GM21381 (cell line): ENCODE results near the gene PPP1R12B.
"Not testable (repeated sequence)": the region's sequence is repeated elsewhere in the genome, so short reads cannot be mapped to it uniquely, and the experiment has no call there.

Experiments
- ATAC-seq: cut with Tn5 transposase; IDR thresholded peaks from one replicate; pipeline ENCODE4 v1.9.1; 2021; ENCODE audit warnings: mild to moderate bottlenecking, moderate library complexity; ENCODE audit not compliant: unreplicated experiment

PPP1R12B gene

DNA sequence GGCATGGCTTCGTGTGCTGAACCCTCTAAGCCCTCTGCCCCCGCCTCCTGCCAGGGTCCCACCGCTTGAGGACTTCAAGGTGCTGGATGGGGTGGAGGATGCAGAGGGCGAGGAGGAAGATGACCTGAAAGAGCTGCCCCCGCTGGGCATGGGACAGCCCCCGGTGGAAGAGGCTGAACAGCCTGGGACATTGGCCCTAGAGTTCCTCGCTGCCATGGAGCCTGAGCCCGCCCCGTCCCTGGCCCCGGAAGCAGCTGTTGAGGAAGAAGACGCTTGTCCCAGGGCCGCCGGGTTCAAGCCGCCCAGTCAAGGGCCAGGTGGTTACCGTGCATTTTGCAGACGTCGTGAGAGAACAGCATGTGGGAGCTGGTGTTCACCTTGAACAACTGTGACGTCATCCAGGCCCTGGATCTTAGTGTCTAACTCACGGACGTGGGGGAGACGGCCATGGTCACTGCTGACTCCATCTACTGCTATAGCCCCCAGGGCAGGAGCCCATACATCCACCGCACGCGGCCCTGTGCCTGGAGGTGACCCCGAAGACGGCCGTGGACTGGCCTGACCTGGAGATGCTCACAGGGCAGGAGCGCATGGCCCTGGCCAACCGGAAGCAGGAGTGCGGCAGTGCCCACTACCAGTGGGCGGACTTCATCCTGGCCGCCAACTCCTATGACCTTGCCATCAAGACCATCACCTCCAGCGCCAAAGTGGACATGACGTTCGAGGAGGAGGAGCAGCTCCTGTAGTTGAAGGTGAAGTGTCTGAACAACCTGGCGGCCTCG lies 90.1 kb downstream of the PPP1R12B start:
- no peak for ATAC-seq

DNA sequence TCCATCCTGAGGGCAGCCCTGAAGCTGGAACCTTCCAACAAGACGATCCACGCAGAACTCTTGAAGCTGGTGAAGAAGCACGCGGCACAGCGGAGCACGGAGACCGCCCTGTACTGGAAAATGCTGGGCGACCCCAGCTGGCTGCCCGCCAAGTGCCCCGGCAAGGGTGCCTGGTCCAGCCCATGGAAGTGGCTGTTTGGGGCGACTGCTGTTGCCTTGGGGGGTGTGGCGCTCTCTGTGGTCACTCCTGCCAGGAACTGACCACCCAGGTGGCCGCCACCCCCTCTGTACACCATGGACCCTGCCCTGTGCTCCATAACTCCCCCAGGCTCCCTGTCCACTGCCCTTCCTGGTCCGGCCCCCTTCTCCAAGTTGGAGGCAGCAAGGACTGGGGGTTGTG lies 90.8 kb downstream of the PPP1R12B start:
- ATAC-seq = no peak

DNA sequence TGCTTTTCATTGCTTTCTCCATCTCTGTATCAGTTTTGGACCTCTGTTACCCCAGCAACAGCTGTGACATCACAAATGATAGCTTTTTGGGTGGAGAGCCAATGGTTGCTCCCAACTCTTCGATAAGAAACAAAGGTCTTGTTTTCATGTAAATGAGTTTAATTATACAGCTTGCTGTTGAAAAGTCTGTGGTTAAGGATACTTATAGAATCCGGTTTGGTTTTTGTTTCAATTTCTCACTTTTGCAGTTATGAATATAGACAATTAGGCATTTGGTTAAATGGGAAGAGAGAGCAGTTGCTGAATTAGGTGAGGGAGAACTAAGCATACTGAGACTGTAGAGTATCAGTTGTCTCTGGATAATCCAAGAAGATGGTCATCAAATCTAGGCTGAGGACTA lies 99.6 kb downstream of the PPP1R12B start:
- not testable (repeated sequence) for ATAC-seq

DNA sequence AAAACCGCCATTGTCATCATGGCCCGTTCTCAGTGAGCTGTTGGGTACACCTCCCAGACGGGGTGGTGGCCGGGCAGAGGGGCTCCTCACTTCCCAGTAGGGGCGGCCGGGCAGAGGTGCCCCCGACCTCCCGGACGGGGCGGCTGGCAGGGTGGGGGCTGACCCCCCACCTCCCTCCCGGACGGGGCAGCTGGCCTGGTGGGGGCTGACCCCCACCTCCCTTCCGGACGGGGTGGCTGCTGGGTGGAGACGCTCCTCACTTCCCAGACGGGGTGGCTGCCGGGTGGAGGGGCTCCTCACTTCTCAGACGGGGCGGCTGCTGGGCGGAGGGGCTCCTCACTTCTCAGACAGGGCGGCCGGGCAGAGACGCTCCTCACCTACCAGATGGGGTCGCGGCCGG lies 103.1 kb downstream of the PPP1R12B start:
- ATAC-seq = not testable (repeated sequence)

DNA sequence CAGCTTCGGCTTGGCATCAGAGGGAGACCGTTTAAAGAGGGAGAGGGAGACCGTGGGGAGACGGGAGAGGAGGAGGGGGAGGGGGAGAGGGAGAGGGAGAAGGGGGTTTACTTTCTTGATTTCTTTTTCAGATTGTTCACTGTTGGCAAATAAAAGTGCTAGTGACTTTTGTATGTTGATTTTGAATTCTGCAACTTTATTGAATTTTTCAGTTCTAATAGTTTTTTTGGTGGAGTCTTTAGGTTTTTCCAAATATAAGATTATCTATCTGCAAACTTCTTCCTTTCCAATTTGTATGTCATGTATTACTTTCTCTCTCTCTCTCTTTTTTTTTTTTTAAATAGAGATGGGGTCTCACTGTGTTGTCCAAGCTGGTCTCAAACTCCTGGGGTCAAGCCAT lies 104.0 kb downstream of the PPP1R12B start:
- ATAC-seq = no peak

DNA sequence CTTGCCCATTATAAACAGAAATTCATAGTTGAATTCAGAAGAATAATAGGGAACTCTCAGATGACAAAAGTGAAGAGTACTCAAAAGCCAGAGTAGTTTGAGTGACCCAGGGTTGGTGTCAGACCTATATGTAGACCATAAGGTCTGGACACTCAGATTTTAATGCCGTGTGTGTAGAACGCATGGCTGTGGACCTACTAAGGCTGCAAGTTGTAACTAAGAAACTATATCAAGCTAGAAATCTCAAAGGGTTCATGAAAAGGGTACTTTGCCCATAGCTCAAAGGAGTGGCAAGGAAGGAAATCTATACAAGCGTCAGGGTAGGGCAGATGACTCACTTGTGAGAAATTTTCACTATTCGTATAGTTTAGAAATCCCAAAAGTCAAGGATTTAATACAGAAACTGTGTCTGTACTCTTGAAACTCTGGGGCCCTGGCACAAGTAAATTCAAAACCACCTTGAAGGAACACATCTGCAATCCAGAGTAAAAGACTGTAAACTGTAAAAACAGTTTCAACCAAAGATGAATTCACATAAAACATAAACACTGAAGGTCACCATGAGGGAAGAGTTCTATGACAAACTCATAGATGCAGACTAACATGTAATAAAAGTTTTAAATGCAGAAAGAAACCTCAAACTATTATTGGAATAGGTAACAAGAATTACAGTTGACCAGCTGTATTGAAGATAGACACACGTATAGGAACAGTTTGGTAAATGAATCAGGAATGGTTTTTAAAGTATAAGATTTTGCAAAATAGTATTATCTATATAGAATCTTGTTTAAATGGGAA lies 108.1 kb downstream of the PPP1R12B start:
- not testable (repeated sequence) for ATAC-seq

DNA sequence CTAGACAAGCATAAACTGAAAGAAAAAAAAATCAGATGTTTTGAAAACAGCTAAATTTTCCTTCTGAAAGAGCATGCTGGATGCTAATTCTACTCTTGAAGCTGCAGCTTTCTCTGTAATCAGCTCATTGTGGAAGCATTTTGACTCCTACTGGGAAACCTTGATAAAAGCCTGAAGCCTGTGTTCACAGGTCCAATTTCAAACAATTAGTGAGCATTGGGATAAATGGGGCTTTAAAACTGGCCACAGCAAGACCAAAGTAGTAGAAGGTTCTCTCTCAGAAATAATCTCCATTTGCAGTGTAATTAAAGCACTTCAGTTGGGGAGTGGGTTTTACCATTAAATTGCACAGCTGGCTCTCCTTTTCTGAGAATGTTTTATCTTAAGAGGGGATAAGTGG lies 110.2 kb downstream of the PPP1R12B start:
- ATAC-seq = not testable (repeated sequence)

DNA sequence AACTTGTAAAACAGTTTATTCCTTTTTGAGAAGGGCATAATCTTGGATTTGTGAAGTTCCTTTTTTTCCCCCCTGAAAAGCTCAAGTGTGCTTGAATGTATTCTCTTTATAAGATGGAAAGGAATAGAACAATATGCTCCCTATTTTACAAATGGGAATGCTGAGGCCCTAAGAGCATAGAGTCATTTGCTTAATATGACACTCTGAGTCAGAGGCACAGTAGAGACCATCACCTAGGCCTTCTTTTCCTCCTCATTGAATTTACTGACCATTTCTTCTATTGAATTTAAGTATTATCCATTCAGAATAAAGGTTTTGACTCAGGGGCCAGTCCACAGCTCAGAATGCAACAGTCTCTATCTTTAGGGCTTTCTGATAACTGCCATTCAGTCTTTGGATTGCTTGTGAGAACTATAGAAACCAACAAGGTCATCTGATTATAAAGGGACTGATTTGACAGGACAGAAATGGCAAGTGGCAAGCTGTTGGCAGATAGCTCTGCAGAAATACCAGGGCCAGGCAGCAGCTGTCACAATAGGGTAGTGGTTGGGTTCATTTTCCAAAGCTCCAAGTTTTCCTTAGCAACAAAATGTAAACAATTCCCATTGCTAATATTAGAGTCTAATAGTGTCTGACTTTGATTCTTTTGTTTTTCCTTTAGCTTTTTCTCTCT lies 111.1 kb downstream of the PPP1R12B start:
- ATAC-seq = not testable (repeated sequence)

DNA sequence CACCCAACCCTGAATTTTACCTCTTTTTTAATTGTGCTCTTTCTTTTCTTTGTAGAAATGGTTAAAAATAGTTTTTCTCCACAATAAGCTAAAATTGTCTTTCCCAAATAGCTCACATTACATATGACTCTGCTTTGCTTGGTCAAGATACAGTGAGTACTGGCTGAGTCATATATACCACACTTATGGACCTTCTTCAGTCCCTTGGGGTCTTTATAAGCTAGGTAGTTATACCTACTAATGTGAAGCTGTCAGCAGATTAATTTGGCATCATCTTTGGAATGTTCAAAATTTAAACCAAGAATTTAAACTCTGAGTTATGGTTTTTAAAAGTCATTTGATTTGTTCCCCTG lies 111.6 kb downstream of the PPP1R12B start:
- not testable (repeated sequence) for ATAC-seq

DNA sequence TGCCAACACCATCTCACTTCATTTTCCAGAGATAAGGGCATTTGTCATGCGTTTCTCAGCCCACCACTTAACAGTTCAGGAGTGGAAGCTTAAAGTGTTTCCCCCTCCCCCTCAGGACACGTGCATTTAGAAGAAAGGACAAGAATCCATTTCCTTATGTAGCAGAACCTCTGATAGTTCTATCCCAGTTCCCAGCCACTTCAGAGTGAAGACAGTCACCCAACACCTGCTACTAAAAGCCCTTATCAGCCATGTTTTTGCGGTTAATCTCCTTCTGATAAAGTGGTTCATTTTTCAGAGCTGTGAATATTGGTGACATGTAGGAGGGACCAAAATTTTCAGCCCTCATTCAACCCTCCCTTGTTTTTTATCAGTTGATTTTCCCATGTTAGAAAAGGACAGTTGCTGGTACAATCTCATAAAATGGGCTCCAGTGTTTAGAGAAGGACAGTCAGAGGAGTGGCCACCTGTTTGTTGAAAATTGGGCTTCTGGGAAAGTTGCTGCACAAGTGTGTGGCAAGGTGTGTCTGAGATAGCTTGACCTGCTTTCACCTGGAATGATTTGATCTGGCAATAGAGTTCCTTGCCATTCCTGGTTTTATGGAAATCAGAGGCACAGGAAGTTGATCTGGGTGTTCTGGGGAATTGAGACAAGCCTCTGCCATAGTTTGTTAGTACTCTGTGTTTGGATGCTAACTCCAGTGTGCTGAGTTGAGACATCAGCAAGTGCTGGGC lies 114.0 kb downstream of the PPP1R12B start:
- ATAC-seq = no peak

DNA sequence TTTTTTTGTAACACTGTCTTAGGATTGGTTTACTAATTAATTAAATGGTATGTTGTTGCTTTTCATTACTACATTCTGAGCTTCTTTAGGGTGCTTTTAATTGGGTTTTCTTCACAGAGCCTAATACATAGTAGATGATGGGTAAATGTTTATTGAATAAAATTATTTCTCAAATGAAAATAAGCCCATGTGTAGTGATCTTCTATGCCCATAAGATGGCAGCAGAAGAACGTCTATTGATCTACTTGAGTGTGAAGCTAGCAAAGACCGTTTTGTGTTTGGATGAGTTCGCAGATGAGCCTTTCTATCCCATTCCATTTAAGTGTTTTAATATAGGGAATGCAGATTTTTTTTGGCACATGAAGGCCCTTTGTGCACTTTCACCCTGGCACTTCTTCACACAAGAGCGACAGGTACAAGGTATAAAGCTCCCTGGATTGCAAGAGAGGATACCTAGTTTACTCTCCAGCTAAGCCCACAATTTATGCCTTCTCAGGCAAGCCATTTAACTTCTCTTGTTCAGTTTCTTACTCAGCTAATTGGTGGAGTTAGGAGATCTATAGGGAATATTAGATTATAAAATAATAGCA lies 115.7 kb downstream of the PPP1R12B start:
- not testable (repeated sequence) for ATAC-seq

DNA sequence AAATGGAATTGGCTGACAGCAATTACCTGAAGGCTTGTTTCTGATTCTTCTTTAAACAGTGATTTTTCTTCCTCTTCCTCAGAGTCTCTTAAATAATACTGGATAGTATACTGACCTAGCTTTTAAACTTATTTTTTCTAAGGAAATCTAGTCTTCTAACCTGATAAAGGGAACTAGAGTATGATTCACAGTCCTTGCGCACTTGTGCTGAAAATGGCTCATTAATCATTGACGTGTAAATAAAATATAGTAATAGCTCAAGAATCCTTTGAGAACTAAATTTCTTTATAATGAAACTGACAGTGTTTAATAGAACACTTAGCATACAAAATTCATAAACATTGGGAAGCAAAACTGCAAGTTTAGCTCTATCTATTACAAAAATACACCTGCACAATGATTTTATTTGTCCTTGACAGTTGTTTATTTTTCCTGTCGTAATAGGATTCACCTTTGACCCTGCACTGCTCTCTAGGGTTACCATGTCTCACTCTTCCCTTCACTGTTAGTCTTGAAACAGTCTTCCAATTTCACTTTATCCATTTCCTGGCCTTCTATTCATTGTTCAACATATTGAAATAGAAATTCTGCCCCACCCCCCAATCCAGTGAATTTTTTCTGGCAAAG lies 117.3 kb downstream of the PPP1R12B start:
- not testable (repeated sequence) for ATAC-seq

DNA sequence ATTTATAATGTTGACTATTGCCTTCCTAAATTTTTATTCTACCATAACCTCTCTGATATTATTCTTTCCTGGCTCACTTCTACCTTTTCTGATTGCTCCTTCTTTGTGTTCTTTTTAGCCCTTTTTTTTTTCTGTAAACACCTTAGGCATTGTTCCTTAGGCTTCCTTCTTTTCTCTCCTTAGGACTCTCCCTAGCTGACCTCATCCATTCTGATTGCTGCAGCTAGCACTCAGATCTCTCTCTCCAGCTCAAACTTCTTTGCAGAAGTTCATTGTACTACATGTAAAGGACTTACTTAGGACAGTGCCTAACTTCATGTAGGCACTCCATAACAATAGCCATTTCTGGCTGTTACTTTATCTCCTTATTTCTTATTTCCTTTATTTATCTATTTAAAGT lies 117.8 kb downstream of the PPP1R12B start:
- ATAC-seq = not testable (repeated sequence)

DNA sequence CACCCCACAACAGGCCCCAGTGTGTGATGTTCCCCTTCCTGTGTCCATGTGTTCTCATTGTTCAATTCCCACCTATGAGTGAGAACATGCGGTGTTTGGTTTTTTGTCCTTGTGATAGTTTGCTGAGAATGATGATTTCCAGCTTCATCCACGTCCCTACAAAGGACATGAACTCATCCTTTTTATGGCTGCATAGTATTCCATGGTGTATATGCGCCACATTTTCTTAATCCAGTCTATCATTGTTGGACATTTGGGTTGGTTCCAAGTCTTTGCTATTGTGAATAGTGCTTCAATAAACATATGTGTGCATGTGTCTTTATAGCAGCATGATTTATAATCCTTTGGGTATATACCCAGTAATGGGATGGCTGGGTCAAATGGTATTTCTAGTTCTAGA lies 118.9 kb downstream of the PPP1R12B start:
- ATAC-seq = not testable (repeated sequence)

DNA sequence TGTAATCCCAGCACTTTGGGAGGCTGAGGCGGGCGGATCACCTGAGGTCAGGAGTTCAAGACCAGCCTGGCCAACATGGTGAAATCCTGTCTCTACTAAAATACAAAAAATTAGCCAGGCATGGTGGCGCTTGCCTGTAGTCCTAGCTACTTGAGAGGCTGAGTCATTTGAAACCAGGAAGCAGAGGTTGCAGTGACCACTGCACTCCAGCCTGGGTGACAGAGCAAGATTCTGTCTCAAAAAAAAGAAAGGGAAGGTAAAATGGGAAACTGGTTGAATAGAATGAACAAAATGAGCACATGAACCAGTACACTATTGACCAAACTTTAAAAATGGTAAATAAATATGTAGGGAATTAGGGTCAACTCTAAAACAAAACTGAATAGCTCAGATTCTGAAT lies 120.2 kb downstream of the PPP1R12B start:
- ATAC-seq = not testable (repeated sequence)

DNA sequence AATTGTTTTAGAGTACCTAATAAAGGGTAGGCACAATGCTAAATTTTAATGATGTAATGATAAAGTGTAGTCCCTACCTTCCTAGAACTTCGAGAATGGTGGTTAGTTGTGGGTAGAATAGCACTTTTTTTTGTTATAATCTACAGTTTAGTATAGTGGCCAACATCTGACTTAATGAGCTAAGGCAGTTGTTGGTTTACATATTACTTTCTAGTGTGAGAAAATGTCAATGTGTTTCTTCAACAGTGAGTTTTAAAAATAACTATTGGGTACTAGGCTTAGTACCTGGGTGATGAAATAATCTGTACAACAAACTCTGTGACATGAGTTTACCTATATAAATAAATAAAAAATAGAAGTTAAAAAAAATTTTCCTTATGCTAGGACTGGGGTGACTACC lies 120.6 kb downstream of the PPP1R12B start:
- ATAC-seq = not testable (repeated sequence)

DNA sequence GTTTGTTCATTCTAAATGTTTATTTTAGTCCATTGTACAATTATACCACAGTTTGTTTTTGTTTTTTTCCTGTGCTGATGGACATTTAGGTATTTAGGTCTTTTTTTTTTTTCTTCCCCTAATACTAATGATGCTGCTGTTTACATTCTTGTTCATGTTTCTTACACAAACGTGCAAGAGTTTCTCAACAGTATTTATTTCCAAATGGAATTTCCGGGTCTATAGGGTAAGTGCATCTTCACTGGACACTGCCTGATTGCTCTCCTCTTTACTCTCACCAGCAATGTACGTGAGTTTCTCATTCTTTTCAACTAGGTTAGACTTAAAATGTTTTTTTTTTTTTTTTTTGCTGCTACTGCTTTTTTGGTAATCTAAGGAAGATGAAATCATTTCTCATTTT lies 122.7 kb downstream of the PPP1R12B start:
- no peak for ATAC-seq

DNA sequence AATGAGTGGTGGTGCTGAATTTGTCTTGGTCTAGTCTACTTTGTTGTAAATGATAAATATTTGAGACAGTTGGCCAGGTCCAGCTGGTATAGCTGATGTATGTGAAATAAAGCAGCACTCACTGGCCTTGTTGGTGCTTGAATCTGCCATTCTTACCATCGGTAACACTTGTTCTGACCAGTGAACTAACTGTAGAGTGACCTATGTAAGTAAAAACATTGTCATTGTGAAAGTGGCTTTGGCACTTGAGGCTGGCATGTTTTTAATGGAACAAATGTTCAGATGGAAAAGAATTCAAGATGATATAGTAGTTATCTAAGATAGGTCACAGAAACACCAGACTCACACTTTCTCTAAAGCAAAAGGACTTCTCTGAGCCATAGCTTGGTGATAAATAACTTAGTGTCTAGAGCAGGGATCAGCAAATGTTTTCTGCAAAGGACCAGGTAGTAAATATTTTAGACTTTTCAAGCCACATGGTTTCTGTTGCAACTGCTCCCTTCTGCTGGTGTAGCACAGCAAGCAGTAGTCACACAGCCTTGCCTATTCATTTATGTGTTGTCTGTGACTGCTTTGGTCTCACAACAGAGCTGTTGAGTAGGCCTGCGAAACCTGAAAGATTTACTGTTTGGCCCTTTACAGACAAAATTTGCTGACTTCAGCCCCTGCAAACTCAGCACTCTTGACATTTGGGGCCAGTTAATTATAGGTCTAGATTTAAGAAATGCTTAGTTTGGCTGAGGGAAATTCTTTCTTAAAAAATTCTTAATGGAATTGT lies 124.0 kb downstream of the PPP1R12B start:
- not testable (repeated sequence) for ATAC-seq
